MM.1S (cell line): ENCODE results near the gene CASKIN1.
"Not testable (repeated sequence)": the region's sequence is repeated elsewhere in the genome, so short reads cannot be mapped to it uniquely, and the experiment has no call there.

ENCODE experiments used
- EZH2 ChIP-seq: fragments of 300-600 bp; sonication (generic); optimal IDR thresholded peaks from 2 replicates; pipeline ENCODE3; 2017; ENCODE audit warnings: low read depth, mild to moderate bottlenecking, antibody characterized with exemption, low read length, mixed read lengths
- EZH2phosphoT487 ChIP-seq: fragments of 300-600 bp; sonication (generic); IDR thresholded peaks from 2 replicates; pipeline ENCODE4 v1.6.1; 2018; ENCODE audit warnings: antibody characterized with exemption, low read length
- TF ChIP-seq, protein P1 (sequence below): fragments of 300-600 bp; sonication (generic); IDR thresholded peaks from 2 replicates; pipeline ENCODE4 v1.5.1; 2016; ENCODE audit warnings: antibody characterized with exemption, low read length, mixed read lengths

DNA sequence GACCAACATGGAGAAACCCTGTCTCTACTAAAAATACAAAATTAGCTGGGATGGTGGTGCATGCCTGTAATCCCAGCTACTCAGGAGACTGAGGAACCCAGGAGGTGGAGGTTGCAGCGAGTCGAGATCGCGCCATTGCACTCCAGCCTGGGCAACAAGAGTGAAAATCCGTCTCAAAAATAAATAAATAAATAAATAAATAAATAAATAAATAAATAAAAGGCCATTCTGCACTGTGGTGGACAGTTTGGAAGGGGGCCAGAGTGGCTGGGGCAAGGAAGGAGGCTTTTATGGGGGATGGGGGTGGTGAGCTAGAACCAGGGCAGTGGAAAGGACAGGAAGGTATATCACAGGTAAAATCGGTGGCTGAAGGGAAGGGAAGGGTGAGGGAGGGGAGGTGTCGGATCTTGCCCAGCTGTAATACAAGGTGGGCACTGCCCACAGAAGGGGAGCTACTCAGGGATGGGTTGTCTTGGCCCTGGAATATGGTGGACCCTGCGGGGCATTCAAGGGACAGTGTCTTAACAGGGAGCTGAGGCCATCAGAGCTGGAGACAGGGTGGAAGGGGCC, 6.8 kb upstream of the CASKIN1 start:
- TF ChIP-seq, protein P1, sequence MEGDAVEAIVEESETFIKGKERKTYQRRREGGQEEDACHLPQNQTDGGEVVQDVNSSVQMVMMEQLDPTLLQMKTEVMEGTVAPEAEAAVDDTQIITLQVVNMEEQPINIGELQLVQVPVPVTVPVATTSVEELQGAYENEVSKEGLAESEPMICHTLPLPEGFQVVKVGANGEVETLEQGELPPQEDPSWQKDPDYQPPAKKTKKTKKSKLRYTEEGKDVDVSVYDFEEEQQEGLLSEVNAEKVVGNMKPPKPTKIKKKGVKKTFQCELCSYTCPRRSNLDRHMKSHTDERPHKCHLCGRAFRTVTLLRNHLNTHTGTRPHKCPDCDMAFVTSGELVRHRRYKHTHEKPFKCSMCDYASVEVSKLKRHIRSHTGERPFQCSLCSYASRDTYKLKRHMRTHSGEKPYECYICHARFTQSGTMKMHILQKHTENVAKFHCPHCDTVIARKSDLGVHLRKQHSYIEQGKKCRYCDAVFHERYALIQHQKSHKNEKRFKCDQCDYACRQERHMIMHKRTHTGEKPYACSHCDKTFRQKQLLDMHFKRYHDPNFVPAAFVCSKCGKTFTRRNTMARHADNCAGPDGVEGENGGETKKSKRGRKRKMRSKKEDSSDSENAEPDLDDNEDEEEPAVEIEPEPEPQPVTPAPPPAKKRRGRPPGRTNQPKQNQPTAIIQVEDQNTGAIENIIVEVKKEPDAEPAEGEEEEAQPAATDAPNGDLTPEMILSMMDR: not testable (repeated sequence)
- not testable (repeated sequence) for TF ChIP-seq EZH2, EZH2phosphoT487
